Caco-2 (cell line): ENCODE data around the gene UBE2A. TPM values are rescaled to one million over a fixed set of nuclear protein-coding genes. Genes with fewer than 3 reads are reported as not detected.
A peak's percentile ranks its signal among the peaks of the same experiment; 100 is the strongest.

Experiments
- BruUV-seq: library from RNA; stranded (reverse); fragments of 400-500 nt; replicated peaks from 2 replicates; lab custom pipeline; 2021; lab: Mats Ljungman, UMichigan
- CTCF ChIA-PET: fragments of 300-600 bp; sonication (Branson Sonifier 250); formaldehyde crosslinking; loops from one replicate; lab custom pipeline; 2022; ENCODE audit warnings: antibody characterized with exemption; lab: Charles Lee
- POLR2A ChIA-PET: fragments of 300-600 bp; sonication (Branson Sonifier 250); formaldehyde crosslinking; loops from one replicate; lab custom pipeline; 2022; ENCODE audit warnings: antibody characterized with exemption; lab: Charles Lee
- DNase-seq, 2 experiments: peaks; one replicate each; pipeline versions ENCODE4 v3.0.0 to v3.0.0-alpha.2; 2020 to 2022
- H3K27me3 ChIP-seq: replicated peaks from 2 replicates; pipeline ENCODE4 v1.6.0; 2011; ENCODE audit warnings: low read length; ENCODE audit not compliant: control insufficient read depth, insufficient read depth
- H3K36me3 ChIP-seq: 2 replicates; pipeline ENCODE4 v1.5.1; 2011; ENCODE audit warnings: low read length; ENCODE audit not compliant: control insufficient read depth, insufficient read depth
- H3K4me1 ChIP-seq: fragments of 250-450 bp; sonication (Bioruptor Pico); 2 replicates; pipeline ENCODE4 v1.5.1; 2020; ENCODE audit warnings: mild to moderate bottlenecking
- H3K4me3 ChIP-seq: 2 replicates; pipeline ENCODE4 v1.5.1; 2011; ENCODE audit warnings: low read depth, mild to moderate bottlenecking, control low read depth, low read length
- H3K9me3 ChIP-seq: fragments of 250-450 bp; sonication (Bioruptor Pico); 2 replicates; pipeline ENCODE4 v1.5.1; 2020; ENCODE audit warnings: mild to moderate bottlenecking, moderate library complexity
- H3K27ac Mint-ChIP-seq: one replicate; pipeline ENCODE4 v1.8.0; 2022; ENCODE audit warnings: mixed read lengths; ENCODE audit not compliant: unreplicated experiment
- H3K27me3 Mint-ChIP-seq: one replicate; pipeline ENCODE4 v1.8.0; 2022; ENCODE audit warnings: mixed read lengths; ENCODE audit not compliant: insufficient read depth, unreplicated experiment
- H3K36me3 Mint-ChIP-seq: one replicate; pipeline ENCODE4 v1.8.0; 2022; ENCODE audit warnings: mild to moderate bottlenecking, mixed read lengths; ENCODE audit not compliant: insufficient read depth, unreplicated experiment
- H3K4me1 Mint-ChIP-seq: one replicate; pipeline ENCODE4 v1.8.0; 2022; ENCODE audit warnings: low read depth, mixed read lengths; ENCODE audit not compliant: unreplicated experiment
- H3K4me3 Mint-ChIP-seq: one replicate; pipeline ENCODE4 v1.8.0; 2022; ENCODE audit warnings: mild to moderate bottlenecking, moderate library complexity, mixed read lengths; ENCODE audit not compliant: unreplicated experiment
- H3K9me3 Mint-ChIP-seq: one replicate; pipeline ENCODE4 v1.8.0; 2022; ENCODE audit warnings: mixed read lengths; ENCODE audit not compliant: unreplicated experiment
- intact Hi-C: fragments of 100-400 bp; cut with micrococcal nuclease; formaldehyde crosslinking; loops from one replicate; pipeline ENCODE4 v1.10.0; 2022; ENCODE audit not compliant: unreplicated experiment
- total RNA-seq: library from RNA; stranded (reverse); gene quantifications from 2 replicates; pipeline ENCODE4 v1.2.3, GENCODE V29; 2022
- TF ChIP-seq, protein P1 (sequence below), 2 experiments: fragments of 200-600 bp in 1 of 2; IDR thresholded peaks; 1 replicate in 1 of 2; 2 replicates in 1 of 2; pipeline versions ENCODE4 v1.5.1 to v1.8.0; 2011 to 2022; ENCODE audit warnings: antibody characterized with exemption in 1 of 2, control low read depth in 1 of 2, inconsistent platforms in 1 of 2, low read depth in 1 of 2, low read length in 1 of 2, mild to moderate bottlenecking in 1 of 2, moderate library complexity in 1 of 2; ENCODE audit not compliant: insufficient read depth in 1 of 2, severe bottlenecking in 1 of 2, unreplicated experiment in 1 of 2

UBE2A gene
- total RNA-seq, 1 experiment from 2014 or later: 52.9 TPM

DNA sequence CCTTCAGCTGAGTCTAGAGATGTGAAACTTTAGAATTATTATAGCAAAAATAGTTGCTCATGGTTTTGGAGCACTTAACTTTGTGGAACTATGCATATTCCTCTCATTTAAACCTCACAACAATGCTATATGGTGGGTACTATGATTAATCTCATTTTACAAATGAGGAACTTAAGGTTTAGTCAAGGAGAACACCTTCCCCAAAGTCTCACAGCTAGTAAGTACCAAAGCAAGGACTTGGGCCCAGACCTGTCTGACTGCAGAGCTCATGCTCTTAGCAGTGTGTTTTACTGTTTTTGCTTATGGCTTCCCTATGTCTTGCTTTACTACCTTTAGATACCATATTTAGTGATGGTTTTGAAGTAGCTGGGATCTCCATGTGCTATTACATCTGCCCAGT is 5.1 kb downstream of the UBE2A start:
- BruUV-seq: no TSS peak
- CTCF ChIA-PET: no interaction called here

DNA sequence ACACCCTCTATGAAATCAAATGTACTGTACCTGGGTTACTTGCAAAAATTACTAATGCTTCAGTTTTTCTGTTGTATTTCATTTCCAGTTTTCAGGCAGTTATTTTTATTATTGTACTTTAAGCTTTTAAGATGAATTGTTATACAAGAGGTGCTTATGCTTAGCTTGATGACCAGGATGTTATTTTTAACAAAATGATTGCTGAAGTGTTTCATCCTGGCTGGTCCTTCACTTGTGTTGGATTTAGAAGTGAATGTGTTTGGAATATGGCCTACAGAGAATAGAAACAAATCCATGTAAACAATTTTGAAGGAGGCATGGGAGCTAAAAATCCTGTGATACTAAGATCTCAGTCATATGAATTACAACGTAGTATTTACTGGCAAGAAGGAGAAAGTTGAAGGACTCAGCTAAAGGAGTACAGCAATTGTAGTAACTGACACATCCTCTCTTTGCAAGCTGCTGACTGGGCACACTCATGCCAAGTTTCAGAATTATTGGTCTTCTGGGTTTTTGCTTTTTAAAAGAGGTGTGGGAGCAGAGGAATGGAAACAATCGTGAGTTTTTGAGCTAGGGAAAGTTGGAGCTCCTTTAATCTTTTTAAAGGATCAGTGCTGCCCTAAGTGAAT is 9.2 kb downstream of the UBE2A start:
- DNase-seq: no peak
- Histone ChIP-seq H3K27me3 (no peaks in the 10 kb centered on the region), H3K9me3 (no peaks in the 10 kb centered on the region), H3K36me3 (no peaks in the 10 kb centered on the region), H3K4me1 (no peaks in the 10 kb centered on the region), H3K4me3 (no peak overlapping the region)
- no peaks in the 10 kb centered on the region for H3K27me3 Mint-ChIP-seq
- H3K4me3 Mint-ChIP-seq: no peak overlapping the region
- ChIA-PET POLR2A (no interaction called here), CTCF (interaction anchor here (0.6 kb wide), 1 partner anchor 9 kb away, joined by 4 read pairs; the partner anchor contains the start of gene UBE2A)
- H3K27ac Mint-ChIP-seq: no peak overlapping the region
- intact Hi-C loops: no loop called here
- TF ChIP-seq, protein P1, sequence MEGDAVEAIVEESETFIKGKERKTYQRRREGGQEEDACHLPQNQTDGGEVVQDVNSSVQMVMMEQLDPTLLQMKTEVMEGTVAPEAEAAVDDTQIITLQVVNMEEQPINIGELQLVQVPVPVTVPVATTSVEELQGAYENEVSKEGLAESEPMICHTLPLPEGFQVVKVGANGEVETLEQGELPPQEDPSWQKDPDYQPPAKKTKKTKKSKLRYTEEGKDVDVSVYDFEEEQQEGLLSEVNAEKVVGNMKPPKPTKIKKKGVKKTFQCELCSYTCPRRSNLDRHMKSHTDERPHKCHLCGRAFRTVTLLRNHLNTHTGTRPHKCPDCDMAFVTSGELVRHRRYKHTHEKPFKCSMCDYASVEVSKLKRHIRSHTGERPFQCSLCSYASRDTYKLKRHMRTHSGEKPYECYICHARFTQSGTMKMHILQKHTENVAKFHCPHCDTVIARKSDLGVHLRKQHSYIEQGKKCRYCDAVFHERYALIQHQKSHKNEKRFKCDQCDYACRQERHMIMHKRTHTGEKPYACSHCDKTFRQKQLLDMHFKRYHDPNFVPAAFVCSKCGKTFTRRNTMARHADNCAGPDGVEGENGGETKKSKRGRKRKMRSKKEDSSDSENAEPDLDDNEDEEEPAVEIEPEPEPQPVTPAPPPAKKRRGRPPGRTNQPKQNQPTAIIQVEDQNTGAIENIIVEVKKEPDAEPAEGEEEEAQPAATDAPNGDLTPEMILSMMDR (IDR thresholded peaks at IDR 0.05; ENCODE audit: insufficient read depth in 1 of 2, low read depth in 1 of 2, low read length in 1 of 2, severe bottlenecking in 1 of 2, unreplicated experiment in 1 of 2): no peak
- TSS peak; percentile 5 for BruUV-seq
- H3K9me3 Mint-ChIP-seq: no peaks in the 10 kb centered on the region
- peaks cover 8% of the 10 kb centered on the region for H3K36me3 Mint-ChIP-seq
- H3K4me1 Mint-ChIP-seq: no peaks in the 10 kb centered on the region

More for the DNA sequence above, 5.1 kb downstream of the UBE2A start:
- TF ChIP-seq, protein P1 (IDR thresholded peaks at IDR 0.05; ENCODE audit: insufficient read depth in 1 of 2, low read depth in 1 of 2, low read length in 1 of 2, severe bottlenecking in 1 of 2, unreplicated experiment in 1 of 2): no peak
- Histone ChIP-seq H3K4me3 (no peak overlapping the region), H3K27me3 (no peaks in the 10 kb centered on the region), H3K4me1 (0 out of 2 replicates have a peak, but pooled peaks cover 3% of the 10 kb centered on the region), H3K9me3 (no peaks in the 10 kb centered on the region), H3K36me3 (no peaks in the 10 kb centered on the region)
- Mint-ChIP-seq H3K9me3 (no peaks in the 10 kb centered on the region), H3K4me3 (no peak overlapping the region), H3K27ac (no peak overlapping the region), H3K36me3 (peaks cover 6% of the 10 kb centered on the region), H3K4me1 (no peaks in the 10 kb centered on the region), H3K27me3 (no peaks in the 10 kb centered on the region)
- no peak for DNase-seq
- intact Hi-C loops: no loop called here
- POLR2A ChIA-PET: no interaction called here

DNA sequence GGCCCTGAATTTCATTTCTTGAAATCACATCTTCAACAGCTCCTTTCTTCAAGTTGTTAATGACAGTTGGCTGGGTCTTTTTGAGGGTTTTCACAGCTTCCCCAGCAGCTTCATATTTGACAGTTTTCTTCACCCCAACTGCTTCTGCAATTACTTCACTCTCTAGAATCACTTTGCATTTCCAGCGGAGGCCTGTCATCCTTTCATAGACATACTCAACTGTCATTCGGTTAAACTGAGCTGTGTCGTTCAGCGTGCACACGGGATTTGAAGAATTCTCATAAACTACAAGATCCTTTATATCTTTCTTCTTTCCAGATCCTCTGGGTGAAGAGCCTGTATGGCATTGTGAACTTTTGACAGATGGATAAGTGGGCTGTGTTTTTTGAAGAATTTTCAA is 15.4 kb downstream of the UBE2A start:
- H3K9me3 ChIP-seq: no peaks in the 10 kb centered on the region
- H3K27ac Mint-ChIP-seq: no peak overlapping the region
- no peak overlapping the region for H3K4me3 Mint-ChIP-seq
- H3K27me3 ChIP-seq: no peaks in the 10 kb centered on the region
- CTCF ChIA-PET: no interaction called here
- no peak for DNase-seq
- H3K4me1 ChIP-seq: no peaks in the 10 kb centered on the region
- TSS peak; percentile 35 for BruUV-seq
- POLR2A ChIA-PET: interaction anchor here (0.7 kb wide), 1 partner anchor 120 kb away, joined by 3 read pairs; no protein-coding TSS in a partner anchor
- intact Hi-C loops: no loop called here
- H3K36me3 ChIP-seq: no peaks in the 10 kb centered on the region
- TF ChIP-seq, protein P1 (IDR thresholded peaks at IDR 0.05; ENCODE audit: insufficient read depth in 1 of 2, low read depth in 1 of 2, low read length in 1 of 2, severe bottlenecking in 1 of 2, unreplicated experiment in 1 of 2): no peak
- no peaks in the 10 kb centered on the region for H3K4me1 Mint-ChIP-seq
- H3K36me3 Mint-ChIP-seq: peaks cover 19% of the 10 kb centered on the region
- no peaks in the 10 kb centered on the region for H3K27me3 Mint-ChIP-seq
- H3K9me3 Mint-ChIP-seq: no peaks in the 10 kb centered on the region
- H3K4me3 ChIP-seq: no peak overlapping the region
